Naive thymus-derived CD8-positive, alpha-beta T cell (primary cell): ENCODE results near the gene CDR2L. TPM values are rescaled to one million over a fixed set of nuclear protein-coding genes. Genes with fewer than 3 reads are reported as not detected.

Experiments used
- ATAC-seq, 2 donors: fragments of 150-1000 bp; cut with Tn5 transposase in 1 of 2; sonication (Bioruptor Pico), chemical (Tn5 transposase) in 1 of 2; 1 replicate in 1 of 2; 2 replicates in 1 of 2; pipeline ENCODE4 v1.10.0; 2021; ENCODE audit warnings: mild to moderate bottlenecking in 2 of 2, moderate library complexity in 2 of 2
- POLR2A ChIA-PET: fragments of 350-600 bp; sonication (Branson Sonifier 250); formaldehyde crosslinking; loops from one replicate; lab custom pipeline; 2021; ENCODE audit warnings: antibody characterized with exemption; lab: Charles Lee
- DNase-seq, 10 donors: peaks; one replicate each; pipeline versions ENCODE4 v3.0.0 to v3.0.0-alpha.2; 2020 to 2022
- H3K27ac Mint-ChIP-seq, 10 donors: one replicate each; pipeline ENCODE4 v1.8.0; 2020 to 2022; ENCODE audit warnings: mild to moderate bottlenecking in 10 of 10, mixed read lengths in 10 of 10, moderate library complexity in 4 of 10, inconsistent platforms in 1 of 10
- H3K27me3 Mint-ChIP-seq, 5 donors: one replicate each; pipeline ENCODE4 v1.8.0; 2021 to 2022; ENCODE audit warnings: mixed read lengths in 5 of 5
- H3K36me3 Mint-ChIP-seq, 3 donors: one replicate each; pipeline ENCODE4 v1.8.0; 2020 to 2022; ENCODE audit warnings: mixed read lengths in 3 of 3, mild to moderate bottlenecking in 2 of 3, inconsistent platforms in 1 of 3
- H3K4me1 Mint-ChIP-seq, 4 donors: one replicate each; pipeline ENCODE4 v1.8.0; 2021 to 2022; ENCODE audit warnings: mixed read lengths in 4 of 4
- H3K4me3 Mint-ChIP-seq, 10 donors: one replicate each; pipeline ENCODE4 v1.8.0; 2020 to 2022; ENCODE audit warnings: mild to moderate bottlenecking in 10 of 10, mixed read lengths in 10 of 10, moderate library complexity in 6 of 10, inconsistent platforms in 1 of 10
- H3K9me3 Mint-ChIP-seq, 9 donors: one replicate each; pipeline ENCODE4 v1.8.0; 2020 to 2022; ENCODE audit warnings: mixed read lengths in 9 of 9, mild to moderate bottlenecking in 3 of 9, inconsistent platforms in 1 of 9, moderate library complexity in 1 of 9
- polyA plus RNA-seq, 3 donors: library from polyadenylated mRNA; unstranded; fragments of 300-500 nt; fragmentation: Illumina TruSeq; gene quantifications; one replicate each; pipeline ENCODE4 v1.2.3, GENCODE V29; 2021
- total RNA-seq, 8 experiments: library from RNA in 2 of 8; stranded (reverse) in 2 of 8; gene quantifications; one replicate each; pipeline ENCODE4 v1.2.3 and lab custom pipeline; 2021 to 2026

CDR2L gene
- total and polyA plus RNA-seq, 5 experiments from 2014 or later, result 0.10 to 0.11 TPM; not detected in 3

DNA sequence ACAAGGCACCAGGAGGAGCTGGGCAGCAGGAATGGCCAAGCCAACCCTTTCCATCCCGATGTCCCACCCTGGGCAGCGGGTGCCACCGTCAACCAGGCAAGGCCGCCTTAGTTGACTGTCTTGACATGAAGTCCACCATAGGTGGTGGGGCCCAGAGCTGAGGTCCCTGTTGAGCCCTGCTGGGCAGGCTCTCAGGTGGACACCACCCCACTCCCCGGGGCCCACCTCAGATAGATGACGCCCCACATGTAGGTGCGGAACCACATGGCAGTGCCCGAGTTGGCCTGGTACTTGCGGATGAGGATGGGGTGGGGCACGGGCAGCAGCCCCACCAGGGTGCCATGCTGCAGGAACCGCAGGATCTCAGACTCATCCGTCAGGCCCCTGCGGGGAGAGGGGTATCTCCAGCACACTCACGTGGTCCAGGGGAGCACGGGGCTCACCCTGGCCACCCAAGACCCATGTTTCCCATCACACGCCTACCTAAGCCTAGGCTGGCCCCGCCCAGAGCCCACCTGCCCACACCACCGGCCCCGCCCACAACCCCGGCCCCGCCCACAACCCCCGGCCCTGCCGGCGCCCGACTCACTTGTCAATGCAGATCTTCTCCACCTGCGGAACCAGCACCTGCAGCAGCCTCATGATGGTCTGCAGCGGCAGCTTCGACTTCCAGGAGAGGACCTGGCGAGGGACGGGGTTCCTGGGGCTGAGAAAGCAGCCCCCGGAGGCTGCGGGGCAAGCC, 35.6 kb upstream of the CDR2L start:
- no peaks in the 10 kb centered on the region for H3K9me3 Mint-ChIP-seq
- no peaks in the 10 kb centered on the region for H3K4me1 Mint-ChIP-seq
- H3K27ac Mint-ChIP-seq, result no peak overlapping the region
- DNase-seq, result no peak
- POLR2A ChIA-PET, result interaction anchor here (0.6 to 1.0 kb wide), 2 partner anchors 9 to 11 kb away, joined by 3 read pairs; no protein-coding TSS in a partner anchor
- peaks cover 0 to 6% (median 1%) of the 10 kb centered on the region in 3 donors for H3K36me3 Mint-ChIP-seq
- no peak overlapping the region for H3K4me3 Mint-ChIP-seq
- H3K27me3 Mint-ChIP-seq, result peaks cover 0 to 5% (median 0%) of the 10 kb centered on the region in 5 donors
- ATAC-seq, result no peak

GRCh38 chr17:74952431-74953133, 34.9 kb upstream of the CDR2L start:
- POLR2A ChIA-PET, result interaction anchor here (1.0 kb wide), 1 partner anchor 12 kb away, joined by 3 read pairs; no protein-coding TSS in a partner anchor
- H3K27ac Mint-ChIP-seq, result no peak overlapping the region
- H3K27me3 Mint-ChIP-seq, result peaks cover 0 to 5% (median 0%) of the 10 kb centered on the region in 5 donors
- peaks cover 0 to 6% (median 1%) of the 10 kb centered on the region in 3 donors for H3K36me3 Mint-ChIP-seq
- no peak for DNase-seq
- ATAC-seq, result no peak
- H3K4me3 Mint-ChIP-seq, result no peak overlapping the region
- H3K9me3 Mint-ChIP-seq, result no peaks in the 10 kb centered on the region
- H3K4me1 Mint-ChIP-seq, result no peaks in the 10 kb centered on the region

GRCh38 chr17:74953134-74953687, 34.2 kb upstream of the CDR2L start:
- Mint-ChIP-seq H3K27me3 (peaks cover 0 to 1% (median 0%) of the 10 kb centered on the region in 5 donors), H3K9me3 (no peaks in the 10 kb centered on the region), H3K36me3 (peaks cover 0 to 6% (median 1%) of the 10 kb centered on the region in 3 donors), H3K4me1 (peaks cover 0 to 2% (median 0%) of the 10 kb centered on the region in 4 donors), H3K4me3 (no peak overlapping the region), H3K27ac (no peak overlapping the region)
- no peak for ATAC-seq
- DNase-seq, result no peak
- POLR2A ChIA-PET, result interaction anchor here (1.0 kb wide), 1 partner anchor 12 kb away, joined by 3 read pairs; no protein-coding TSS in a partner anchor

- Mint-ChIP-seq H3K4me1 (peaks cover 0 to 2% (median 0%) of the 10 kb centered on the region in 4 donors), H3K27ac (no peak overlapping the region)
- POLR2A ChIA-PET, result no interaction called here
Observed at GRCh38 chr17:74954115-74954514, 33.3 kb upstream of the CDR2L start.

DNA sequence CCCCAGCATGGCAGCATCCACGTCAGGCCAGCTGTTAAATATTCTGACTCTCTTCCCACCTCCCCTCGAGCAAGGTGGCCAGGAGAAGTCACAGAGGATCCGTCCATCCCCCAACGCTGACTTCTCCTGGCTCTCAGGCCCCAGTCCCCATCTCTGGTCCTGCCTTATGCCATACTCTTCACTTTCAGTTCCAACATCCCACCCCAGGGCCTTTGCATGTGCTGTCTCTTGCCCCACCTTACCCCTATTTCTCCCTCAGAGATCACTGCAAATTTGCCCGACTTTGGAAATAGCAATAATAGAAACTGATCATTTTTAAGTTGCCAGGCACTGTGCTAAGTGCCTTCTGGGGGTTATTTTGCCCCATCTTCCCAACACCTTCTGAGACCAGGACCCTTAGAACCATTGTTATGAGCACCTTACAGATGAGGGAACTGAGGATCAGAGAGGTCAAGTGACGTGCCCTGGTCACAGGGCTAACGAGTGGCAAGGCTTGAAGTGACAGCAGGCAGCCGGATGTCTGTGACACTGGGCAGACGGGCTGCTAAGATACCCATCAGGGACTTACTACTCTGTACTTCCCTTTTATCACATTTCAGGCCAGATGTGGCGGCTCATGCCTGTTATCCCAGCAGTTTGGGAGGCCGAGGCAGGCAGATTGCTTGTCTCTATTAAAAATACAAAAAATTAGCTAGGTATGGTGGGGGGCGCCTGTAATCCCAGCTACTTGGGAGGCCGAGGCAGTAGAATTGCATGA, 32.6 kb upstream of the CDR2L start:
- Mint-ChIP-seq H3K4me1 (peaks cover 0 to 2% (median 0%) of the 10 kb centered on the region in 4 donors), H3K36me3 (peaks cover 0 to 6% (median 1%) of the 10 kb centered on the region in 3 donors), H3K9me3 (no peaks in the 10 kb centered on the region), H3K27me3 (peaks cover 0 to 1% (median 0%) of the 10 kb centered on the region in 5 donors), H3K4me3 (no peak overlapping the region), H3K27ac (no peak overlapping the region)
- DNase-seq (no peak), ATAC-seq (no peak)
- POLR2A ChIA-PET, result no interaction called here

More at GRCh38 chr17:74954115-74954514, 33.3 kb upstream of the CDR2L start:
- H3K9me3 Mint-ChIP-seq, result no peaks in the 10 kb centered on the region
- peaks cover 0 to 6% (median 1%) of the 10 kb centered on the region in 3 donors for H3K36me3 Mint-ChIP-seq
- ATAC-seq (no peak), DNase-seq (no peak)
- H3K27me3 Mint-ChIP-seq, result peaks cover 0 to 1% (median 0%) of the 10 kb centered on the region in 5 donors
- H3K4me3 Mint-ChIP-seq, result no peak overlapping the region

DNA sequence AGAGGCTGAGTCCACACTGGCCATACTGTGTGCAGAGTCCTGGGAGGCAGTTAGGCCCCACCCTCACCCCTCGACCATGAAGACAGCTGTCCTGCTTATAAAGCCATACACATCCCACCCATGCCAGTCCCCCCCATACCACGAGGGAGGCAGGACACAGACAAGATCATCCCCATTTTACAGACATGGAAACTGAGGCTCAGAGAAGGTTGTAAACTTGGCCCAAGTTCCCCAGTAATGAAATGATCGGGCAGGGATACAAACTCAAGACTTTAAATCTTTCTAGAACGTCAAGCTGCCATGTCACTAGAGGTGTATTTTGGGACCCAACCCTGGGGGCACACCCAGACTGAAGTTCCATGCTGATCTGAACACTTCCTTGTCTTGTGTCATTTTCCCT, 31.3 kb upstream of the CDR2L start:
- Mint-ChIP-seq H3K27ac (no peak overlapping the region), H3K27me3 (peaks cover 0 to 1% (median 0%) of the 10 kb centered on the region in 5 donors), H3K36me3 (peaks cover 0 to 6% (median 1%) of the 10 kb centered on the region in 3 donors), H3K9me3 (no peaks in the 10 kb centered on the region), H3K4me1 (peaks cover 0 to 2% (median 0%) of the 10 kb centered on the region in 4 donors), H3K4me3 (no peak overlapping the region)
- no peak for DNase-seq
- no peak for ATAC-seq
- POLR2A ChIA-PET, result no interaction called here

DNA sequence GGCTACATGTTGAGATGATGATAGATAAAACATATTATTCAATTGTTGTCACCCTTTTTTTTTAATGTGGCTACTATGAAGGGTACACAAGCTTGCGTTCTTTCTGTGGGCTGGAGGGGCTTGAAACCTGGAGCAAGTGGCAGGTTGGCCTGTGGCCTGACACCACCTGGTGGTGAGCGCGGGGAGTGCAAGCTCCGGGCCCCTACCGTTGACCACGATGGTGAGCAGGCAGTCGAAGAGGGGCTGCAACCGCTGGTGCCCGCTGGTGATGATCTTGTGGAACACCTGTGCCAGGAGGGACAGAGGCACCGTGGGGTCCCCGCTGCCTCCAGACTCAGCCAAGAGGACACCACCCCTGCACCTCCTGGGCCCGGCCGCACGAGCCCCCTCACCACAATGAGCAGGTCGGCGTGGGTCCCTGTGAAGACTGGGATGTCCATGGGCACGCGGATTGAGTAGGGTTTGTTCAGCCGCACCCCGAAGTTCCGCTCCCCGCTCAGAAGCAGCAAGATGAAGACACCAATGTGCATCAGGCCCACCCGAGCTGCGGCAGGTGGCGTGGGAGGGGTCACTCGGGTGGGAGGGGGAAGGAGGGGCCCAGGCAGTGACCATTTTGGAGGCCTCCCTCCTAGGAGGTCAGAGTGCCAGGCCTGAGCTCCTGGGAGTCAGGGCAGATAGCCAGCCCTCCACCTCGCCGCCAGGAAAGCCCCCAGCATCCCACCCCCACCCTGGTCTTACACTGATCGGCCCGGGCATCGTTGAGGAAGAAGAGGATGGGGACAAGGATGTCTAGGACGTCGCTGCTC, 29.3 kb upstream of the CDR2L start:
- H3K27ac Mint-ChIP-seq, result no peak overlapping the region

GRCh38 chr17:74959826-74960515, 27.5 kb upstream of the CDR2L start:
- Mint-ChIP-seq H3K4me1 (peaks cover 3 to 5% (median 4%) of the 10 kb centered on the region in 4 donors), H3K4me3 (no peak overlapping the region), H3K9me3 (no peaks in the 10 kb centered on the region), H3K27me3 (no peaks in the 10 kb centered on the region), H3K36me3 (peaks cover 0 to 1% (median 0%) of the 10 kb centered on the region in 3 donors), H3K27ac (peak overlapping the region in 1 of 10 donors; percentile 62)
- DNase-seq (no peak), ATAC-seq (no peak)
- POLR2A ChIA-PET, result interaction anchor here (1.0 to 2.5 kb wide), 2 partner anchors 53 to 75 kb away, joined by 4 to 19 read pairs; partner anchors contain the start of gene MRPL58

More for the DNA sequence above, 29.3 kb upstream of the CDR2L start:
- POLR2A ChIA-PET, result interaction anchor here (0.5 to 1.0 kb wide), 2 partner anchors 39 to 167 kb away, joined by 4 to 5 read pairs; no protein-coding TSS in a partner anchor
- ATAC-seq, result peak; percentile 62 to 74
- DNase-seq, result peak; percentile 53 to 84 (median 74)
- peaks cover 0 to 1% (median 0%) of the 10 kb centered on the region in 5 donors for H3K27me3 Mint-ChIP-seq
- no peaks in the 10 kb centered on the region for H3K9me3 Mint-ChIP-seq
- H3K4me3 Mint-ChIP-seq, result peak overlapping the region in 1 of 10 donors; percentile 43
- H3K36me3 Mint-ChIP-seq, result peaks cover 0 to 6% (median 1%) of the 10 kb centered on the region in 3 donors
- peaks cover 3 to 5% (median 4%) of the 10 kb centered on the region in 4 donors for H3K4me1 Mint-ChIP-seq

- ATAC-seq (peak; percentile 45 to 46), DNase-seq (peak in 6 of 10 donors; percentile 17 to 70 (median 24))
- Mint-ChIP-seq H3K4me3 (no peak overlapping the region), H3K36me3 (no peaks in the 10 kb centered on the region), H3K9me3 (no peaks in the 10 kb centered on the region), H3K27me3 (no peaks in the 10 kb centered on the region), H3K4me1 (peaks cover 3 to 10% (median 4%) of the 10 kb centered on the region in 4 donors), H3K27ac (peak overlapping the region in 2 of 10 donors; percentile 51 to 57)
- POLR2A ChIA-PET, result interaction anchor here (0.5 to 2.5 kb wide), 12 partner anchors 9 to 241 kb away, joined by 3 to 19 read pairs (median 5); partner anchors contain the start of genes HID1, MRPL58 and NT5C
Observed at GRCh38 chr17:74960570-74961342, 26.7 kb upstream of the CDR2L start.
